HepG2 (cell line): Measurements from ENCODE around the gene KIAA1614. TPM values are rescaled to one million over a fixed set of nuclear protein-coding genes. Genes with fewer than 3 reads are reported as not detected.

Source experiments
- FOSL2 ChIP-seq: sonication (generic); formaldehyde crosslinking; IDR thresholded peaks from 2 replicates; pipeline ENCODE4 v1.4.0; 2020; ENCODE audit warnings: missing genetic modification reagents
- FOXK1 ChIP-seq: sonication (generic); formaldehyde crosslinking; IDR thresholded peaks from 2 replicates; pipeline ENCODE4 v1.4.0; 2020; ENCODE audit warnings: low read depth, missing genetic modification reagents, borderline replicate concordance
- HNF4A ChIP-seq: sonication (generic); formaldehyde crosslinking; IDR thresholded peaks from 2 replicates; pipeline ENCODE4 v1.4.0; 2020; ENCODE audit warnings: missing genetic modification reagents
- IRX3 ChIP-seq: sonication (generic); formaldehyde crosslinking; IDR thresholded peaks from 2 replicates; pipeline ENCODE4 v1.8.1; 2023; ENCODE audit warnings: mild to moderate bottlenecking, low read depth, missing genetic modification reagents, borderline replicate concordance
- KDM5B ChIP-seq: sonication (generic); formaldehyde crosslinking; IDR thresholded peaks from 2 replicates; pipeline ENCODE4 v1.4.0; 2020; ENCODE audit warnings: missing genetic modification reagents, mild to moderate bottlenecking, borderline replicate concordance
- LCORL ChIP-seq, 2 experiments: fragments of 450-650 bp in 1 of 2; sonication (generic) in 1 of 2; formaldehyde crosslinking in 1 of 2; IDR thresholded peaks; 2 replicates each; pipeline versions ENCODE4 v1.5.0 to v1.6.1; 2017 to 2020; ENCODE audit warnings: antibody characterized with exemption in 1 of 2, missing genetic modification reagents in 1 of 2
- MIXL1 ChIP-seq: IDR thresholded peaks from 2 replicates; pipeline ENCODE4 v1.6.1; 2016
- NR1H2 ChIP-seq: sonication (generic); formaldehyde crosslinking; IDR thresholded peaks from 2 replicates; pipeline ENCODE4 v1.8.1; 2022; ENCODE audit warnings: low read depth, missing genetic modification reagents, borderline replicate concordance
- POLR2A ChIP-seq, 2 experiments: IDR thresholded peaks; 2 replicates each; pipeline ENCODE4 v1.6.1; 2011; ENCODE audit warnings: low read depth in 2 of 2, low read length in 2 of 2, mild to moderate bottlenecking in 1 of 2, moderate library complexity in 1 of 2; ENCODE audit not compliant: insufficient read depth in 1 of 2
- TBP ChIP-seq: sonication (generic); formaldehyde crosslinking; IDR thresholded peaks from 2 replicates; pipeline ENCODE4 v1.5.0; 2020; ENCODE audit warnings: missing genetic modification reagents
- ZFP82 ChIP-seq: sonication (generic); formaldehyde crosslinking; IDR thresholded peaks from 2 replicates; pipeline ENCODE4 v1.5.1; 2020; ENCODE audit warnings: mild to moderate bottlenecking, missing genetic modification reagents, borderline replicate concordance
- ZFYVE20 ChIP-seq: sonication (generic); formaldehyde crosslinking; IDR thresholded peaks from 2 replicates; pipeline ENCODE4 v1.8.0; 2023; ENCODE audit warnings: low read depth, mild to moderate bottlenecking, moderate library complexity, missing genetic modification reagents, borderline replicate concordance
- ZNF3 ChIP-seq: IDR thresholded peaks from 2 replicates; pipeline ENCODE4 v1.7.0; 2017; ENCODE audit warnings: inconsistent platforms
- ZNF30 ChIP-seq: sonication (generic); formaldehyde crosslinking; IDR thresholded peaks from 2 replicates; pipeline ENCODE4 v1.5.0; 2020; ENCODE audit warnings: mild to moderate bottlenecking, missing genetic modification reagents
- ZNF33A ChIP-seq: sonication (generic); formaldehyde crosslinking; IDR thresholded peaks from 2 replicates; pipeline ENCODE4 v1.5.1; 2020; ENCODE audit warnings: missing genetic modification reagents, mild to moderate bottlenecking, moderate library complexity, borderline replicate concordance
- ZNF619 ChIP-seq: sonication (generic); formaldehyde crosslinking; IDR thresholded peaks from 2 replicates; pipeline ENCODE4 v1.4.0; 2020; ENCODE audit warnings: mild to moderate bottlenecking, missing genetic modification reagents
- ZNF777 ChIP-seq: sonication (generic); formaldehyde crosslinking; IDR thresholded peaks from 2 replicates; pipeline ENCODE4 v1.4.0; 2020; ENCODE audit warnings: missing genetic modification reagents
- ZNF790 ChIP-seq: sonication (generic); formaldehyde crosslinking; IDR thresholded peaks from 2 replicates; pipeline ENCODE4 v1.8.0; 2022; ENCODE audit warnings: missing genetic modification reagents, mild to moderate bottlenecking, borderline replicate concordance
- polyA plus RNA-seq, 8 experiments: library from polyadenylated mRNA; depleted of rRNA in 3 of 8; stranded (reverse) in 7 of 8; unstranded in 1 of 8; fragments of >200 nt; fragmentation: Illumina TruSeq in 4 of 8; extraction: Trizol in 4 of 8; gene quantifications; 2 replicates each; pipeline versions ENCODE4 v1.2.1 to v1.2.3, GENCODE V29; 2011 to 2016; ENCODE audit warnings: low read depth in 4 of 8, missing spikeins in 1 of 8, mixed read lengths in 1 of 8; ENCODE audit not compliant: insufficient read depth in 1 of 8
- total RNA-seq, 5 experiments: library from RNA; depleted of rRNA; stranded (reverse); fragments of >200 nt; fragmentation: Illumina TruSeq; extraction: Trizol; gene quantifications; 2 replicates each; pipeline ENCODE4 v1.2.3, GENCODE V29; 2016; ENCODE audit warnings: low read depth in 1 of 5
- TF ChIP-seq, protein P1 (sequence below), 2 experiments: sonication (generic) in 1 of 2; formaldehyde crosslinking in 1 of 2; IDR thresholded peaks; 2 replicates each; pipeline versions ENCODE4 v1.6.1 to v1.9.0; 2014 to 2022; ENCODE audit warnings: antibody characterized with exemption in 1 of 2, borderline replicate concordance in 1 of 2, inconsistent platforms in 1 of 2, low read depth in 1 of 2, missing genetic modification reagents in 1 of 2
- TF ChIP-seq, protein P2 (sequence below): fragments of 450-650 bp; IDR thresholded peaks from 2 replicates; pipeline ENCODE4 v1.6.1; 2017
- TF ChIP-seq, protein P3 (sequence below): sonication (generic); formaldehyde crosslinking; IDR thresholded peaks from 2 replicates; pipeline ENCODE4 v1.4.0; 2020; ENCODE audit warnings: missing genetic modification reagents, mild to moderate bottlenecking, borderline replicate concordance

KIAA1614 gene
- total and polyA plus RNA-seq, 2 of the 13 experiments (the other 11 are each of a cell fraction or from before 2014, with no cell fraction given): 0.15 to 0.77 TPM

DNA sequence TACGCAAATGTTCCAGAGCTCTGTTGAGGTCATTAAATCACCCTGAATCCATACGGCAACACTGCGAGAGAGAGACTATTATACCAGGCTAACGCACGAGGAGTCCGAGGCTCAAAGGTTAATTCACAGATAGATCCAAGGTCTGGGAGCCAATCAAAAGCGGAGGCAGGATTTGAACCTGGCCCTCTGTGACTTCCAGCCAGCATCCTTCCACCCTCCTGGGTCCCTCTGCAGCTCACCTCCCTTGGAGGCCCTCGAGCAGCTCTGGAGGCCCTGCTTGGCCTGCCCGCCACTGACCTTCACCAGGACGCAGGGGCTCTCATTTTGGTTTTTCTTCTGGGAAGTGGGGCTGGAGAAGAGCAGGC is 42.1 kb downstream of the KIAA1614 start (continued):
- TF ChIP-seq, protein P1, sequence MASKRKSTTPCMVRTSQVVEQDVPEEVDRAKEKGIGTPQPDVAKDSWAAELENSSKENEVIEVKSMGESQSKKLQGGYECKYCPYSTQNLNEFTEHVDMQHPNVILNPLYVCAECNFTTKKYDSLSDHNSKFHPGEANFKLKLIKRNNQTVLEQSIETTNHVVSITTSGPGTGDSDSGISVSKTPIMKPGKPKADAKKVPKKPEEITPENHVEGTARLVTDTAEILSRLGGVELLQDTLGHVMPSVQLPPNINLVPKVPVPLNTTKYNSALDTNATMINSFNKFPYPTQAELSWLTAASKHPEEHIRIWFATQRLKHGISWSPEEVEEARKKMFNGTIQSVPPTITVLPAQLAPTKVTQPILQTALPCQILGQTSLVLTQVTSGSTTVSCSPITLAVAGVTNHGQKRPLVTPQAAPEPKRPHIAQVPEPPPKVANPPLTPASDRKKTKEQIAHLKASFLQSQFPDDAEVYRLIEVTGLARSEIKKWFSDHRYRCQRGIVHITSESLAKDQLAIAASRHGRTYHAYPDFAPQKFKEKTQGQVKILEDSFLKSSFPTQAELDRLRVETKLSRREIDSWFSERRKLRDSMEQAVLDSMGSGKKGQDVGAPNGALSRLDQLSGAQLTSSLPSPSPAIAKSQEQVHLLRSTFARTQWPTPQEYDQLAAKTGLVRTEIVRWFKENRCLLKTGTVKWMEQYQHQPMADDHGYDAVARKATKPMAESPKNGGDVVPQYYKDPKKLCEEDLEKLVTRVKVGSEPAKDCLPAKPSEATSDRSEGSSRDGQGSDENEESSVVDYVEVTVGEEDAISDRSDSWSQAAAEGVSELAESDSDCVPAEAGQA (IDR thresholded peaks at IDR 0.05; ENCODE audit: low read depth): no peak
- TF ChIP-seq, protein P1 (CRISPR knock-in tag; IDR thresholded peaks at IDR 0.05; ENCODE audit: borderline replicate concordance): no peak
- TF ChIP-seq ZNF33A (CRISPR knock-in tag) (no peak), ZFYVE20 (CRISPR knock-in tag) (no peak), FOSL2 (no peak), ZNF619 (CRISPR knock-in tag) (no peak), IRX3 (CRISPR knock-in tag) (no peak), NR1H2 (CRISPR knock-in tag) (no peak), ZNF777 (CRISPR knock-in tag) (no peak), FOXK1 (CRISPR knock-in tag) (no peak), LCORL (IDR thresholded peaks at IDR 0.05) (no peak), LCORL (CRISPR knock-in tag; IDR thresholded peaks at IDR 0.05) (peak; percentile 15; the same call in 1 of the 2 replicates), POLR2A (IDR thresholded peaks at IDR 0.05; ENCODE audit: insufficient read depth in 1 of 2, low read depth in 2 of 2, low read length in 2 of 2) (0 out of 4 replicates have a peak, but pooled peaks of 1 of the 2 experiments have one; percentile 3), ZNF3 (CRISPR knock-in tag) (peak; percentile 87), HNF4A (CRISPR knock-in tag) (peak; percentile 27), MIXL1 (no peak), ZFP82 (CRISPR knock-in tag) (no peak), ZNF790 (no peak), KDM5B (no peak), ZNF30 (CRISPR knock-in tag) (no peak), TBP (CRISPR knock-in tag) (no peak)
- TF ChIP-seq, protein P2, sequence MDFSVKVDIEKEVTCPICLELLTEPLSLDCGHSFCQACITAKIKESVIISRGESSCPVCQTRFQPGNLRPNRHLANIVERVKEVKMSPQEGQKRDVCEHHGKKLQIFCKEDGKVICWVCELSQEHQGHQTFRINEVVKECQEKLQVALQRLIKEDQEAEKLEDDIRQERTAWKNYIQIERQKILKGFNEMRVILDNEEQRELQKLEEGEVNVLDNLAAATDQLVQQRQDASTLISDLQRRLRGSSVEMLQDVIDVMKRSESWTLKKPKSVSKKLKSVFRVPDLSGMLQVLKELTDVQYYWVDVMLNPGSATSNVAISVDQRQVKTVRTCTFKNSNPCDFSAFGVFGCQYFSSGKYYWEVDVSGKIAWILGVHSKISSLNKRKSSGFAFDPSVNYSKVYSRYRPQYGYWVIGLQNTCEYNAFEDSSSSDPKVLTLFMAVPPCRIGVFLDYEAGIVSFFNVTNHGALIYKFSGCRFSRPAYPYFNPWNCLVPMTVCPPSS: no peak
- TF ChIP-seq, protein P3, sequence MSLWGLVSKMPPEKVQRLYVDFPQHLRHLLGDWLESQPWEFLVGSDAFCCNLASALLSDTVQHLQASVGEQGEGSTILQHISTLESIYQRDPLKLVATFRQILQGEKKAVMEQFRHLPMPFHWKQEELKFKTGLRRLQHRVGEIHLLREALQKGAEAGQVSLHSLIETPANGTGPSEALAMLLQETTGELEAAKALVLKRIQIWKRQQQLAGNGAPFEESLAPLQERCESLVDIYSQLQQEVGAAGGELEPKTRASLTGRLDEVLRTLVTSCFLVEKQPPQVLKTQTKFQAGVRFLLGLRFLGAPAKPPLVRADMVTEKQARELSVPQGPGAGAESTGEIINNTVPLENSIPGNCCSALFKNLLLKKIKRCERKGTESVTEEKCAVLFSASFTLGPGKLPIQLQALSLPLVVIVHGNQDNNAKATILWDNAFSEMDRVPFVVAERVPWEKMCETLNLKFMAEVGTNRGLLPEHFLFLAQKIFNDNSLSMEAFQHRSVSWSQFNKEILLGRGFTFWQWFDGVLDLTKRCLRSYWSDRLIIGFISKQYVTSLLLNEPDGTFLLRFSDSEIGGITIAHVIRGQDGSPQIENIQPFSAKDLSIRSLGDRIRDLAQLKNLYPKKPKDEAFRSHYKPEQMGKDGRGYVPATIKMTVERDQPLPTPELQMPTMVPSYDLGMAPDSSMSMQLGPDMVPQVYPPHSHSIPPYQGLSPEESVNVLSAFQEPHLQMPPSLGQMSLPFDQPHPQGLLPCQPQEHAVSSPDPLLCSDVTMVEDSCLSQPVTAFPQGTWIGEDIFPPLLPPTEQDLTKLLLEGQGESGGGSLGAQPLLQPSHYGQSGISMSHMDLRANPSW (CRISPR knock-in tag): no peak
